Measurements from ENCODE around the gene UBE2E2.

The UBE2E2 gene

GRCh38 chr3:23548706-23549105 lies 345.6 kb downstream of the UBE2E2 start:
- TF ChIP-seq, protein P1, sequence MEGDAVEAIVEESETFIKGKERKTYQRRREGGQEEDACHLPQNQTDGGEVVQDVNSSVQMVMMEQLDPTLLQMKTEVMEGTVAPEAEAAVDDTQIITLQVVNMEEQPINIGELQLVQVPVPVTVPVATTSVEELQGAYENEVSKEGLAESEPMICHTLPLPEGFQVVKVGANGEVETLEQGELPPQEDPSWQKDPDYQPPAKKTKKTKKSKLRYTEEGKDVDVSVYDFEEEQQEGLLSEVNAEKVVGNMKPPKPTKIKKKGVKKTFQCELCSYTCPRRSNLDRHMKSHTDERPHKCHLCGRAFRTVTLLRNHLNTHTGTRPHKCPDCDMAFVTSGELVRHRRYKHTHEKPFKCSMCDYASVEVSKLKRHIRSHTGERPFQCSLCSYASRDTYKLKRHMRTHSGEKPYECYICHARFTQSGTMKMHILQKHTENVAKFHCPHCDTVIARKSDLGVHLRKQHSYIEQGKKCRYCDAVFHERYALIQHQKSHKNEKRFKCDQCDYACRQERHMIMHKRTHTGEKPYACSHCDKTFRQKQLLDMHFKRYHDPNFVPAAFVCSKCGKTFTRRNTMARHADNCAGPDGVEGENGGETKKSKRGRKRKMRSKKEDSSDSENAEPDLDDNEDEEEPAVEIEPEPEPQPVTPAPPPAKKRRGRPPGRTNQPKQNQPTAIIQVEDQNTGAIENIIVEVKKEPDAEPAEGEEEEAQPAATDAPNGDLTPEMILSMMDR (conservative IDR thresholded peaks at IDR 0.05; ENCODE audit: low read depth, low read length) = no peak
- DNase-seq (ENCODE audit: low read depth) = no peak

GRCh38 chr3:23549148-23549910 lies 346.2 kb downstream of the UBE2E2 start:
- H3K4me3 ChIP-seq (ENCODE audit: low read depth, low read length) = no peak overlapping the region
- no peak for DNase-seq (ENCODE audit: low read depth)
- TF ChIP-seq, protein P1 (conservative IDR thresholded peaks at IDR 0.05; ENCODE audit: low read depth, low read length) = no peak

More at GRCh38 chr3:23548706-23549105, 345.6 kb downstream of the UBE2E2 start:
- H3K4me3 ChIP-seq (ENCODE audit: low read depth, low read length) = no peak overlapping the region

GRCh38 chr3:23550402-23550801 lies 347.3 kb downstream of the UBE2E2 start:
- no peak for DNase-seq (ENCODE audit: low read depth)
- no peak overlapping the region for H3K4me3 ChIP-seq (ENCODE audit: low read depth, low read length)
- TF ChIP-seq, protein P1 (conservative IDR thresholded peaks at IDR 0.05; ENCODE audit: low read depth, low read length) = no peak

DNA sequence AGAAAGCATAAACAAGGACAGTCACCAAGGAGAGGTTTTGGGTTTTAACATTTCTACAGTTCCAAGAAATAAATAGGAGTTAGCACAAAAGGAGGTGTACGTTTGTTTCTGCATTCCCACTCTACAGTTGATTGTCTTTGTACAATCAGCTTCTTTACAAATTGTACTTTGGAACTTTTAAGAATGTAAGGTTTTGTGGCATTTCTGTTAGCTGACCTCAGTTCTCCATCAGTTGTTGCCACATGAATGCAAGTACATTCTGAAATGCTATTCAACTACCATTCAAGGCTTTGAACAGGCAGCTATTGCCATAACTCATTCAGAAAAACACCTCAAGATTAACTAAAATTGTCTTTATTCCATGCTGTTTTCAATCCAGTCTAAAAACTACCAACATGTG lies 349.4 kb downstream of the UBE2E2 start:
- DNase-seq (ENCODE audit: low read depth) = peak; percentile 13
- TF ChIP-seq, protein P1 (conservative IDR thresholded peaks at IDR 0.05; ENCODE audit: low read depth, low read length) = no peak
- H3K4me3 ChIP-seq (ENCODE audit: low read depth, low read length) = no peak overlapping the region

GRCh38 chr3:23553353-23553752 lies 350.2 kb downstream of the UBE2E2 start:
- DNase-seq (ENCODE audit: low read depth) = no peak
- TF ChIP-seq, protein P1 (conservative IDR thresholded peaks at IDR 0.05; ENCODE audit: low read depth, low read length) = no peak
- H3K4me3 ChIP-seq (ENCODE audit: low read depth, low read length) = no peak overlapping the region

DNA sequence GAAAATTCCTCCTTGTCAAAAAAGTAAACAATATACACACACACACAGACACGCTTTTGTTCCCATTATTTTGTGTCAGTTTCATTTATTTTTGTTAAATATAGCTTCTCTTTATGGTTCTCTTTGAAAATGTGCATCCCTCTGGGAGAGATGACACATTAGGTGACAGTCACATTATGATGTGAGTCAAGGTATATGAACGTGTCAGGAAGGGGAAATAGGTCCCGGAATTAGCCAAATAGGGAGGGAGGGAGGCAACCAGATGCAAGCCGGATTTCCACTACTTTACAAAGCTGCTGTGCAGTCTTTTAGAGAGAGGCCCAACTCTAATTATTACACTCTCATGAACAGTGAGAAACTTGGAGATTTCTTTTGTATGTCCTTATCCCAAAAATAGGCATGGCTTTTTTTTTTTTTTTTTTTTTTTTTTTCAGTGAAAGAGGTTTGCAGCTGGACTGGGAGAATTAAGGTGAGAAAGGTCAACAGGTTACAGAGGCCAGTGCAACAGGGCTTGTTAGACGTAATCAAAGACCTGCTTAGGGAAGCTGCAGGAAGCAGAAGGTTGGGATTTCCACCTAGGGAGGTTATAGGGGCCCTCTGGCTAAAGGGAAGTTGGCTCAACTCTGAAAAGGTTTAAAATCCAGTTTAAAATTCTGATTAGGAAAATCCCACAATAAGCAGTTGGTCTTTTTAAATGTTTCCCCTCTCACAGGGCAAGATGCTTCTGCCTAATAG lies 362.1 kb downstream of the UBE2E2 start:
- TF ChIP-seq, protein P1 (conservative IDR thresholded peaks at IDR 0.05; ENCODE audit: low read depth, low read length) = no peak

More for the DNA sequence above, 362.1 kb downstream of the UBE2E2 start:
- no peak for DNase-seq (ENCODE audit: low read depth)
- H3K4me3 ChIP-seq (ENCODE audit: low read depth, low read length) = no peak overlapping the region

Measured in choroid plexus epithelial cell (primary cell).